Stimulated activated CD8-positive, alpha-beta memory T cell treated with anti-CD3 and anti-CD28 coated beads, Interleukin-15, amount 100 ng/mL, for 24 hours (primary cell): ENCODE results near the gene ECI1.

Experiments used
- DNase-seq: peaks from one replicate; pipeline ENCODE4 v3.0.0-alpha.2; 2020; ENCODE audit warnings: low read depth

The ECI1 gene

DNA sequence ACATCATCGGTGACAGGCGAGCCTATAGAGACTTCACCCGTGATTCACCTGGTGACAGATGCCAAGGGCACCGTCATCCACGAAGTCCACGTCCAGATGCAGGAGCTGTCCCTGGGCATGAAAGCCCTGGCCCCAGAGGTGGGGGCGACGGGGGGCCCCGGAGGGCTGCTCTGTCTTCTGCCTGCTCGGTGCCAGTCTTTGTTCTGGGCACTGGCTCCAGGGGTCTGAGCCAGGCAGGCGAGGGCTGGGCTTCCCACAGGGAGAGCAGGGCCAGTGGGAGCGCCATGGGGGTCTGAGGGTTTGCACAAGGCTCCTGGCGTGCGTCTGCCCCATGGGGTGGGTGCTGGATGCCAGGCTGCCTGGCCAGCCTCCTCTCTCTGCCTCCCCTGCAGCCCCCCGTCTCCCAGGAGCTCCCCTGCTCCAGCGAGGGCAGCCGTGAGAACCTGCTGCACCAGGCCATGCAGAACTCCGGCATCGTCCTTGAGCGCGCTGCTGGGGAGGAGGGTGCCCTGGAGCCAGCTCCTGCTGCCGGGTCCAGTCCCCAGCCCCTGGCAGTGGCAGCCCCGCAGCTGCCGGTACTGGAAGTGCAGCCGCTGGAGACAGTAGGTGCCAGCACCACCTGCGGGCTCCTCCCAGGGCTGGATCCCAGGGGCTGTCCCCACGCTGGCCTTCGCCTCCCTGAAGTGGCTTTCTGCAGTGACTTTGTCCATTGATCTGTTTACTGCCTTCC lies 18.2 kb downstream of the ECI1 start:
- no peak for DNase-seq

DNA sequence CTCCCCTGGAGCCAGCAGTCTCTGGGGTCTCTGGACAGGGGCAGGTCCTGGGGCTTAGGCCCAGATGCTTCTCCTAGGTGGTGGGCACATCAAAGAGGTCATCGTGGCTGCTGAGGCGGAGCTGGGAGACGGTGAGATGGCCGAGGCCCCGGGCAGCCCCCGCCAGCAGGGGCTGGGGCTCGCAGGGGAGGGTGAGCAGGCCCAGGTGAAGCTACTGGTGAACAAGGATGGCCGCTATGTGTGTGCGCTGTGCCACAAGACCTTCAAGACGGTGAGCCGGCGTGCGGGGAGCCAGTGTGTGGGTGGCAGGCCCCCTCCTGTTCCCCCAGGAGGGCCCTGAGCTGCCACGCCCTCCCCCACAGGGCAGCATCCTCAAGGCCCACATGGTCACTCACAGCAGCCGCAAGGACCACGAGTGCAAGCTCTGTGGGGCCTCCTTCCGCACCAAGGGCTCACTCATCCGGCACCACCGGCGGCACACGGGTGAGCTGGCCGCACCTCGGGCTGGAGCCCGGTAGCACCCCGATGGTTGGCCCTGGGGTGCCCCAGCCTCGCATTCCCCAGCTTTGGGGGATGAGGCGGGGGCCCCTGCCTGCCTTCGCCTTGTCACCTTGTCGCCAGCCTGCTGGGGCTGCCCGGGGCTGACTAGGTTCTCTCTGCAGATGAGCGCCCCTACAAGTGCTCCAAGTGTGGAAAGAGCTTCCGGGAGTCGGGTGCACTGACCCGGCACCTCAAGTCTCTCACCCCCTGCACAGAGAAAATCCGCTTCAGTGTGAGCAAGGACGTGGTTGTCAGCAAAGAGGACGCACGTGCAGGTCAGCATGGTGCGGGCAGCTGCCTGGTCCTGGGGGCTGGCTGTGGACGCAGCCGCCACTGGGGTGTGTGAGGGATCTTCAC lies 19.0 kb downstream of the ECI1 start:
- DNase-seq: no peak

DNA sequence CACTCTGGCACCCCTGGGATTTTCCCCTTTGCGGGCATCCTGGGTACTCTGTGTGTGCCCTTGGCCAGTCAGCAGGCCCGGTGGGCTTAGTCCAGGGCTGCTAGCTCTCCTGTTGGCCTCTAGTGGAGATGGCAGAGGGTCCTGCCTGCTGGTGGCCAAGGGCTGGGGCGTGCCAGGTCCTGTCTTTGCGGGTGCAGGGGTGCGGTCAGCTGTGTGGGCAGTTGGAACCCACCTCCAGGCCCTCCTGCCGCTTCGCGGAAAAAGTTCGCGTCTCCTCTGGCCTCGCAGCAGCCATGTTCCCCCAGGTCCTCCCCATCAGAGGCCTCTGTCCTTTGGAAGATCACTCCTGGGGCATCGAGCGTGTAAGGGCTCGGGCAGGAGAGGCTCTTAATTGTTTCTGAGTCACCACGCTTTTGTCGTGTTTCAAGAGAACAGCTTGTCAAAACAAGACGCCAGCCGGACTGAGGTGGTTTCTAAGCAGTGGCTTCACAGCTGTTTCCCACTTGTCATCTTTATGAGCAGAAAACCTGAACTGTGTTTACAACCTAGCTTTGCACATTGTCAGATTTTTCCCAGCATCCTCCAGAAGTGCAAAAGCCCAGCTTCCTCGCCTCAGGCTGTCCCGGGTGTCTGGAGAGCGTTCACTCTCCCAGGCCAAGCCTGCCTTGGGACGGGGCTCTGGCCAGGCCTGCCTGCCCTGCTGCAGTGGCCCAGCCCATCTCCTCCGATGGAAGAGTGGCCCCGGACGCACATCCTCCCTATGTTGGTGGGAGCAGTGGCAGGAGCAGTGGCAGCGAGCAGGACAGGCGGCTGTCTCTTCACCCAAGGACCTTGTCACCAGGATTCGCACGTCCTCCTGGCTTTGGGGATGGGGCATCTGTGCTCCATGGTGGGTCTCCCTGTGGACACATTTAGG lies 20.1 kb downstream of the ECI1 start:
- DNase-seq: no peak

DNA sequence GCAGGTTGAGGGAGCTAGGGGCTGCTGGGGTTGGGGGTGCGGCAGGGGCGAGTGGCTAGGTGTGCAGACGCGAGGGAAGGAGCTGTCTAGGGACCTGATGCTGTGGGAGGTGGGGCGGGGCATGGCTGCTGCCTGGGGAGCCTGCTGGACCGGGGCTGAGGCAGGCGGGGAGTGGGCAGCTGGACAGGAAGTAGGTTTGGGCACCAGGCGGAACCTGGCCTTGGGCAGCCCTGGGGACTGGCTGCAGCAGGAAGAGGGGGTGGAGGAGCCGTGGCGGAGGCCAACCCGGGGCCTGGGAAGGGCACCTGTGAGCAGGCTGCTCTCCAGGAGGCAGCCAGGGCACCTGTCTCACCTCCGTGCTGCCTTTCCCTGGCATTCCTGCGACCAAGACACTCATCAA lies 21.0 kb downstream of the ECI1 start:
- no peak for DNase-seq

DNA sequence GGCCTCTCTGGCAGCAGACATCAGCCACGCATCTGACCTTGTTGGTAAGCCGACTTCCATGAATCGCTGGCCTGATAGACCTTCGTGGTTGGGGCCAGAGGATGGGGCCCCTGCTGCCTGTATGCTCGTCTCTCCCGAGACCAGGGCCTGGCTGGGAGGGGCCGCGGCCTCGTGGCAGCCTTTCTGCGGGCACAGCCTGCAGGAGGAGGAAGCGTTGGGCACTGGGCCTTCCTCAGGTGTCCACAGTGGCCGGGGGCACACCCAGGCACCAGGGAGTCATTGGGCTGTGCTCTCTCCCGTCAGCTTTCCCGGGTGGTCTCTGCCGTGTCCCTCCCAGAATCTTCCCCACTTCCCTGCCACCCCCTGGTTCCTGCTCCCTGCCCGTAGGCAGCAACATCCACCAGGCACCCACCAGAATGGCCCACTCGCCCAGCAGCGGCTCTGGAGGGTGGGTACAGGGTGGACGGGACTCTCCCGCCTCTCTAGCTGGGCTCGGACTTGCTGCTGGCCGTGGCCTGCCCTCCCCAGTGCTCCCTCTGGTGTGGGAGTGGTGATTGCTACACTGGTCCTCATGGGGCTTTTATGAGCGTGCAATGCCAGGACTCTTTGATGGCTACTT lies 21.6 kb downstream of the ECI1 start:
- DNase-seq: no peak

DNA sequence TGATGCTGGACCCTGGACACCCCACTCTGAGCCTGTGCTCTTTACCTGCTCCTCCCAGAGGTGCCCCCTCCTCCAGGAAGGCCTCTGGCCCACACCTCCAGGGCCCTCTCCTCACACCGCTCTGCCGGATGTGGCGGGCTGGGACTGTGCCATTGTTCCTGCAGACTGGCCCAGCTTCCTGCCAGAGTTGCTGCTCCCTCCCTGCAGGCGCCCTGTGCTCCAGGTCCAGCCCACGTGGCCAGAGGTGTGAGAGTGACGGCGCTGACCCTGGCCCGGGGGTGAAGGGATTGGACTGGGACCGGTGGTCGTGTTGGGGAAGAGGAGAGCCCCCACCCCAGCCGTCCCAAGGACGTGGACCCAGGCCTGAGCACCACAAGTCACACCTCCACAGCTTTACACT lies 22.3 kb downstream of the ECI1 start:
- no peak for DNase-seq

DNA sequence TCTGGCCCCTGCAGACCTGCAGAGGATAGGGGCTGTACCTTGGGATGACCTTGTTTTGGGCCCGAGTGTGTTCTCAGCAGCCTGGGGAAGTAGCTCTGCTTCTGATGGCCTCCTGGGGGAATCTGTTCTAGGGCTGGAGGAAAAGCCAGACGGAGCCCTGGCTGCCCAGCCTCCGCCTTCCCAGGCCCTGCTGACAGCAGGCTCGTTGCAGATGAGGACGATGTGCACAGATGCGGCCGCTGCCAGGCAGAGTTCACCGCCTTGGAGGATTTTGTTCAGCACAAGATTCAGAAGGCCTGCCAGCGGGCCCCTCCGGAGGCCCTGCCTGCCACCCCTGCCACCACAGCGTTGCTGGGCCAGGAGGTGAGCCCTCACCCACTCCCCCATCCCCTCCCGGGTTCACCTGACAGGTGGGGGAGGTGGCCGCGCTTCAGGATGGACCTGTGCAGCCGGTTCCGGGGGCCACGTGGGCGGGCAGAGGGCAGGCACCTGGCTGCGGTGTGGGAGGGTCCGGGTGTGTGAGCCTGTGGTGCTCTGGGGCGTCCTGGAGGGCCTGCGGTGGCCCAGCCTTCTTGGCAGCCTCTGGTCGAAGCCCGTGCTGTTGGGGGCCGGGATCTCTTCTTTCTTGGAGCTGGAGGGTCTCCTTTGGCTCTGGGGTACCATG lies 23.1 kb downstream of the ECI1 start:
- DNase-seq: no peak

DNA sequence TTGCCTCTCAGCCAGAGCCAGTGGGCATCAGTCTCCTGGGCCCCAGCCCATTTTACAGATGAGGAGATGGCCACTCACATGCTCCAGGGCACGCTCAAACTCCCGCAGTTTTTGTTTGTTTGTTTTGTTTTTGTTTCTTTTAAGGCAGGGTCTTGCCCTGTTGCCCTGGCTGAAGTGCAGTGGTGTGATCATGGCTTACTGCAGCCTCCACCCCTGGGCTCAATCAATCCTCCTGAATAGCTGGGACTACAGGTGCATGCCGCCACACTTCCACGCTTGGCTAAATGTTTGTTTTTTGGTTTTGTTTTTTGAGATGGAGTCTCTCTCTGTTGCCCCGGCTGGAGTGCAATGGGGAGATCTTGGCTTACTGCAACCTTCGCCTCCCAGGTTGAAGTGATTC lies 24.5 kb downstream of the ECI1 start:
- DNase-seq: no peak

DNA sequence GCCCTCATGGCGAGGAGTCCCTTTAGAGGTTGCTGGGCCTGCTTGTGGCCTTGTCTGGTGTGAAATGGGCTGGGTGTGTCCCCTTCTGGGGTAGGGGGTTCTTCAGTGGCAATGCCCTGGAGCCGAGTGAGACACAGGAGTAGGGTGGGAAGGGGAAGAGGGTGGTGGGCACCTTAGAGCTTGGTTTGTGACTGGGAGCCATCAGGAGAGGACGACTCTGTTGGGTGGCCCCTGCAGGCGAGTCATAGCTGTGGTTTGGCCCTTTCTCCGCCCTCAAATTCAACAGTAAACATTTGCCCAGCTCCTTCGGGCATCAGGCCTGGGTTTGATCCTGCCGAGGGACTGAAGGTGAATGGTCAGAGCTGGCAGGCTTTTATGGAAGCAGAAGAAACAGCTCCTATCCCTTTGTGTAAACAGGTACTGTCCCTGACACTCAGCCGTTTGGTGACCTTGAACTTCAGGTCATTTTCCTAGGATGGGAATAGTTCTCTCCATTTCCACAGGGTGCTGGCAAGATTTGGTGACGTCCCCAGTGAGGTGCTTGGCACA lies 25.1 kb downstream of the ECI1 start:
- DNase-seq: no peak

DNA sequence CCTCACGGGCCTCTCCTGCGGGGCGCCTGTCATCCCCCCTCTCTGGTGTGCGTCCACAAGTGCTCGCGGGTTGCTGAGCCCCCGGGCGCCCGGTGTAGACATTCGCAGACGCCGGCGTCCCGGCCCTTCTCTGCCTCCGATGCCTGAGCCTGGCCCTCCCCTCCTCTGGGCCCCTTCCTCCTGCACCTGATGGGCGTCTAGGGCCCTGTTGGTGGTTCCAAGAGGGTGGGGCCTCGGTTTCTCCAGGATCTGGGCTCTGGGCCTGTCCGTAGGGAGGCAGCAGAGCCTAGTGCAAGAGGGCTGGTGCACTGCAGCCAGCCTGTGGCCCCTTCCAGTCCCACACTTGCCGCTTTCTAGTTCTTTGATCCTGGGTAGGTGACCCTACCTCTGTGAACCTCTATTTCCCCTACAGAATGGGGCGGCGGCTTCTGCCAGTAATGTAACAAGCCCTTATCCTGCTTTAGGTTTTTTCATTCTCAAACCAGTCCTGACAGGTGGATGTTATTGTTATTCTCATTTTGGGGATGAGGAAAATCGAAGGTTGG lies 27.4 kb downstream of the ECI1 start:
- no peak for DNase-seq

DNA sequence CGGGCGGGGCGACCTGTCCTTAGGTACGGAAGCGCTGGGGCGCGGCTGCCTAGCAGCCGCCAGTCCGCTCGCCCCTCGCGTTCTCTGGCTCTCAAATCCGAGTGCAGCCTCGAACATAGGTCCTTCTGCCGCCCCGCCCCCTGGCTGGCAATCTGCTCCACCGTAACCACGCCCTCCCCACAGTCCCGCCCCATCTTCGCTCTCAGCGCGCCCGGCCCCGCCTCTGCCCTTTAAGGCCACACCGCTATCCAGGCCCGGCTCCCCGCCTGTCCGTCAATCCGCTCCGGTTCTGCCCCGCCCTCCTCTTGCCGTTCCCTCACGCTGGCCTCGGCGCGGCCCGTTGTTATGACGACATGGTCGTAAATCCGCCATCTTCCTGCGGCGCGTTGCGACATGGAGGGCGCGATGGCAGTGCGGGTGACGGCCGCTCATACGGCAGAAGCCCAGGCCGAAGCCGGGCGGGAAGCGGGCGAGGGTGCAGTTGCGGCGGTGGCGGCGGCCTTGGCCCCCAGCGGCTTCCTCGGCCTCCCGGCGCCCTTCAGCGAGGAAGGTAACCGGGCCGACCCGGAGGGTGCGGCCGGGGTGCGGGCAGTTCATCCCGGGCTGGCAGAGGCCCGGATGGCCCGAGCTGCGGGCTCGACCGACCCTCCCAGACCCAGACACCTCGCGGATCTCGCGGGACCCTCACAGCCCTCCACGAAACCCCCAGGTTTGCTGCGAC lies 28.0 kb downstream of the ECI1 start, which contains the start of gene E4F1:
E4F1 (plus strand) TSS at position 371 of the 721 bp plus-strand sequence; CDS start at position 394, 23 bp downstream.
- peak; percentile 98 for DNase-seq

DNA sequence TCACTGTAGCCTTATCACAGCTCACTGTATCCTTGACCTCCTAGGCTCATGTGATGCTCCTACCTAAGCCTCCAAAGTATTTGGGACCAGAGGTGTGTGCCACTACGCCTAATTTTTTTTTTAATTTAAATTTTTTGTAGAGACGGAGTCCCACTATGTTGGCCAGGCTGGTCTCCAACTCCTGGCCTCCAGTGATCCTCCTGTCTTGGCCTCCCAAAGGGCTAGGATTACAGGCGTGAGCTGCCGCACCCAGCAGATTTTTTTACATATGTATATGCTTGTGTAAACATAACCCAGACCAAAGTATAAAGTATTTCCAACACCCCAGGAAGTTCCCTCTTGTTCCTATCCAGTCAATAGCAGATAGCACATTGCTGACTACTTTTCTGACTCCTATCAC lies 35.1 kb downstream of the ECI1 start:
- no peak for DNase-seq

DNA sequence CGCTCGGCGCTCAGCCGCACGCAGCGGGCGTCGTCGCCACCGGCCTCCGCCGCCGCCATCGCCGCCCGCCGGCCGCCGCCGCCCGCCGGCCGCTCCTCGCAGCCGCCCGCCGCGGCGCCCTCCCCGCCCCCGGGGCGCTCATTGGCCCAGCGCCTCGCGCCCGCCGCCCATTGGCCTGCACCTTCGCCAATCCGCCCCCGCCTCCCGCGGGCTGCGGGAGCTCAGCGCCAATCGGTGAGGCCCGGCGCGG lies 36.7 kb downstream of the ECI1 start, which contains the start of gene PGP:
PGP (minus strand) TSS at position 122 of the 250 bp plus-strand sequence; CDS start at position 59, 63 bp downstream.
- DNase-seq: no peak

DNA sequence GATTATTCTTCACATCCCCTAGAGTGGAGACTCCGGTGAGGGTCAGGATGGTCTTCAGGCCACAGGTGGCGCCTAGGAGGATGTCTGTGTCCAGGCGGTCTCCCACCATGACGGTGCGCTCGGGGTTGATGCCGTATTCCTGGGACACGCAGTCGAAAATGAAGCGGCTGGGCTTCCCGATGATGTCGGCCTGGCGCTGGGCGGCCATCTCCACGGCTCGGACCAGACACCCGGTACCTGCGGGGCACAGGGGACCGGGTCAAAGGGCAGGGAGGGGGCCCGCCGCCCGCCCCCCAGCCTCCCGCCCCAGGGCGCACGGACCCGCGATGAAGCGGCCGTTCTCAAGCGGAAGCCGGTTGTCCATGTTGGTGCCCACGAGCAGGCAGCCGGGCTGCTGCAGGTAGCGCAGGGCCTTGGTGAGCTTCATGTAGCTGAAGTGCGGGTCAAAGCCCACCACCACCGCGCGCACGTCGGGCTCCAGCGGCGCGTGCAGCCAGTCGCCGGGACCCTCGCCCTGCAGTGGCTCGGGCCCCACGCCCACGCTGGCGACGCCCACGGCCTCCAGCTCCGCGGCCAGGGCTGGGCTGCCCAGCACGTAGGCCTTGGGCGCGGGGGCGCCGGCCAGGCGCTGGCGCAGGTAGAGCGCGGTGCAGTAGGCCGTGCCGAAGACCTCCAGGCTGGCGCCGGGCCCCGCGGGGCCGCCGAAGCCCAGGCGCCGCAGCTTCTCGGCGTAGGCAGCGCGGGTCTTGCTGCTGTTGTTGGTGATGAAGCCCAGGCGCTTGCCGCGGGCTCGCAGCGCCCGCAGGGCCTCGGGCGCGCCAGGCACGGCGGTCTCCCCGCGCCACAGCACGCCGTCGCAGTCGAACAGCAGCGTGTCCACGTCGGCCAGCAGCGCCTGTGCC lies 37.3 kb downstream of the ECI1 start:
- no peak for DNase-seq

DNA sequence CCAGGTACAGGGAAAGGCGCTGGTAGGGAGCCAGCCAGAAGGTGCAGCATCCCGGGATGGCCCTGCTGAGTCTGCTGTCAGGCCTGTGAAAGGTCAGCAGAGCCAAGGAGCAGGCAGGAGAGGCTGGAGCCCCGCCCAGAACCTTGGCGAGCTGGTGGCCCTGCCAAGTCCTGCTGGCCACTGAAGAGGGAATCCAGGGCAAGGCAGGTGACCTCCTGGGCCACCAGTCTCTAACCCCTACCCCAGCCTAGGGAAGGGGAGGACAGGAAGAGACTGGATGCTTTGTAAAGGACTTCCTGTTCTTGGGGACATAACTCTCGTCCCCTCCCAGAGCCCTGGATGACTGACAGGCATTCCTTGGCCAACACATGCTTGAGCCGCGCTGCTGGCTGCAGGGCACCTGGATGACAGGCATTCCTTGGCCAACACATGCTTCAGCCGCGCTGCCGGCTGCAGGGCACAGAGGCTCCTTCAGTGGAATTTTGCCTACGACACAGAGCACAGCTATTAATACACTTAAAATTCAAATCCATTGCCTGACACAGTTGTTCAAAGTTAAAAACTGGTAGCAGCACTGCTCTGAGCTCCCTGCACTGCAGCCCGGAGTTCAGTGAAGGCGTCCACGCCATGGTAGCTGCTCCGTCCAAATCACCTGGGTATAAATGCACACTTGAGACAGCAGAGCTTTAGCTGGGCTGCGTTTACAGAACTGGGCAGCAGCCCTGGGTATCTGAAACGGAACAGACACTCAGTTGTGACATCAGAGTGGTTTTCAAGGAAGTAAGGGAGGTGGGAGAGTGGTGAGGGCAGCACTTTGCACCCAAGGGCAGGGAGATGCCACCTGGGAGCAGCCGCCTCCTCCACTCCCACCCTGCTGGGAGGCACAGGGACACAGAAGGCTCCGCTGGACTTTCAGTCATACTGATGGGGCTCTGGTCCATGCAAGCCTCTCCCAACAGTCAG lies 38.7 kb downstream of the ECI1 start:
- no peak for DNase-seq

DNA sequence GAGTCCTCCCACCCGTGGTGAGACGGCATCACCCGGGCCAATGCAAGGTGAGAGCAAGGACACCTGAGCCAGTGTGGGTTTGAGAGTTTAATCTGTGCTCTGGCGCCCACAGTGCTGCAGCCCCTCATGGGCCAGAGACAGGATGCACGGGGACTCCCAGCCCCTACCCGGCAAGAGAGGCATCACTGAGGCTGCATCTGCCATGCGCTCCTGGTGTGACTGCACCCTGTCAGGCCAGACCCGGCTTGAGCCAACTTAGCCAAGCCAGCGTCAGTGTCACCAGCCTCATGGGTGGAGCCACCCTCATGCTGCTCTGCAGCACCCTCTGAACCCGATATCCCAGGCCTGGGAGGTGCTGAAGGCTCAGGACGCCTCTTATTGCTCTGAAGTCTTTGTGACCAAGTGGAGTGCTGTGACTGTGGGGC lies 39.5 kb downstream of the ECI1 start:
- DNase-seq: no peak
